Measurements from ENCODE around the gene MST1R. TPM values are rescaled to one million over a fixed set of nuclear protein-coding genes. Genes with fewer than 3 reads are reported as not detected.

The MST1R gene
- total RNA-seq, 4 donors from 2014 or later: 23.1 to 233 (median 146) TPM

- H3K27me3 ChIP-seq: no peaks in the 10 kb centered on the region
- DNase-seq: no peak
- H3K4me1 ChIP-seq: no peaks in the 10 kb centered on the region
- H3K9me3 ChIP-seq: no peaks in the 10 kb centered on the region
- H3K36me3 ChIP-seq: peaks cover 0 to 15% (median 0%) of the 10 kb centered on the region in 3 donors
- no peak for TF ChIP-seq POLR2A (IDR thresholded peaks at IDR 0.05)
- TF ChIP-seq CTCF (IDR thresholded peaks at IDR 0.05): no peak
- H3K4me3 ChIP-seq: no peak overlapping the region
- H3K27ac ChIP-seq: no peak overlapping the region
These were observed 13.0 kb upstream of the MST1R start for GRCh38 chr3:49916686-49917085.

GRCh38 chr3:49914906-49915305 is 11.2 kb upstream of the MST1R start:
- no peak for DNase-seq
- no peaks in the 10 kb centered on the region for H3K27me3 ChIP-seq
- H3K36me3 ChIP-seq: peaks cover 0 to 33% (median 0%) of the 10 kb centered on the region in 3 donors
- H3K4me3 ChIP-seq: no peak overlapping the region
- H3K9me3 ChIP-seq: no peaks in the 10 kb centered on the region
- no peaks in the 10 kb centered on the region for H3K4me1 ChIP-seq
- H3K27ac ChIP-seq: no peak overlapping the region
- TF ChIP-seq CTCF (IDR thresholded peaks at IDR 0.05) (no peak), POLR2A (IDR thresholded peaks at IDR 0.05) (no peak)

- Histone ChIP-seq H3K27ac (no peak overlapping the region), H3K36me3 (peaks cover 0 to 47% (median 0%) of the 10 kb centered on the region in 3 donors), H3K4me1 (no peaks in the 10 kb centered on the region), H3K27me3 (no peaks in the 10 kb centered on the region), H3K9me3 (no peaks in the 10 kb centered on the region), H3K4me3 (no peak overlapping the region)
- TF ChIP-seq POLR2A (IDR thresholded peaks at IDR 0.05): no peak
- no peak for TF ChIP-seq CTCF (IDR thresholded peaks at IDR 0.05)
- no peak for DNase-seq
These were observed 9.2 kb upstream of the MST1R start for GRCh38 chr3:49912881-49913281.

GRCh38 chr3:49911611-49912010 is 7.9 kb upstream of the MST1R start:
- Histone ChIP-seq H3K4me3 (no peak overlapping the region), H3K27me3 (no peaks in the 10 kb centered on the region)
- TF ChIP-seq POLR2A (IDR thresholded peaks at IDR 0.05): no peak
- no peak for TF ChIP-seq CTCF (IDR thresholded peaks at IDR 0.05)

GRCh38 chr3:49911124-49911420 is 7.4 kb upstream of the MST1R start:
- Histone ChIP-seq H3K27ac (no peak overlapping the region), H3K9me3 (no peaks in the 10 kb centered on the region), H3K4me3 (no peak overlapping the region), H3K27me3 (no peaks in the 10 kb centered on the region), H3K4me1 (peaks cover 0 to 16% (median 3%) of the 10 kb centered on the region in 4 donors), H3K36me3 (peaks cover 0 to 47% (median 0%) of the 10 kb centered on the region in 3 donors)
- DNase-seq: no peak
- TF ChIP-seq CTCF (IDR thresholded peaks at IDR 0.05) (no peak), POLR2A (IDR thresholded peaks at IDR 0.05) (no peak)

More at GRCh38 chr3:49911611-49912010, 7.9 kb upstream of the MST1R start:
- no peak for DNase-seq
- Histone ChIP-seq H3K9me3 (no peaks in the 10 kb centered on the region), H3K4me1 (peaks cover 0 to 11% (median under 1%) of the 10 kb centered on the region in 4 donors), H3K27ac (no peak overlapping the region), H3K36me3 (peaks cover 0 to 47% (median 0%) of the 10 kb centered on the region in 3 donors)
